K562 (cell line): Measurements from ENCODE around the gene BCL7B. TPM values are rescaled to one million over a fixed set of nuclear protein-coding genes. Genes with fewer than 3 reads are reported as not detected.
A peak's percentile ranks its signal among the peaks of the same experiment; 100 is the strongest.

ENCODE experiments used
- ASH1L ChIP-seq: fragments of 450-650 bp; IDR thresholded peaks from 2 replicates; pipeline ENCODE4 v1.6.1; 2018; ENCODE audit warnings: borderline replicate concordance, mild to moderate bottlenecking, low read depth; ENCODE audit not compliant: partially characterized antibody
- CGGBP1 ChIP-seq: fragments of 250-450 bp; sonication (Bioruptor Pico); IDR thresholded peaks from 2 replicates; pipeline ENCODE4 v1.9.0; 2021; ENCODE audit warnings: mild to moderate bottlenecking
- ETS2 ChIP-seq: IDR thresholded peaks from 2 replicates; pipeline ENCODE4 v1.6.1; 2016; ENCODE audit warnings: borderline replicate concordance, missing genetic modification characterization, mild to moderate bottlenecking, moderate library complexity, missing compliant biosample characterization; ENCODE audit not compliant: poor library complexity, severe bottlenecking
- FOXK1 ChIP-seq: sonication (generic); formaldehyde crosslinking; IDR thresholded peaks from 2 replicates; pipeline ENCODE4 v1.8.0; 2022; ENCODE audit warnings: missing genetic modification reagents, mild to moderate bottlenecking, borderline replicate concordance
- HNRNPK ChIP-seq: fragments of 200-400 bp; formaldehyde crosslinking; IDR thresholded peaks from one replicate; pipeline ENCODE4 v1.6.1; 2018; ENCODE audit warnings: mild to moderate bottlenecking, low read depth, low read length; ENCODE audit not compliant: poor library complexity, severe bottlenecking
- ILK ChIP-seq: fragments of 450-650 bp; IDR thresholded peaks from 2 replicates; pipeline ENCODE4 v1.6.1; 2016; ENCODE audit warnings: missing genetic modification characterization, low read depth, mild to moderate bottlenecking, missing compliant biosample characterization, moderate library complexity, borderline replicate concordance
- KDM2B ChIP-seq: fragments of 250-450 bp; sonication (Bioruptor Pico); IDR thresholded peaks from 2 replicates; pipeline ENCODE4 v1.8.0; 2021; ENCODE audit warnings: mild to moderate bottlenecking, moderate library complexity
- KHSRP ChIP-seq: fragments of 450-650 bp; IDR thresholded peaks from 2 replicates; pipeline ENCODE4 v1.6.1; 2017
- RFX7 ChIP-seq: fragments of 250-450 bp; sonication (Bioruptor Pico); IDR thresholded peaks from 2 replicates; pipeline ENCODE4 v1.5.1; 2021; ENCODE audit warnings: mild to moderate bottlenecking
- RNF219 ChIP-seq: fragments of 250-450 bp; sonication (Bioruptor Pico); IDR thresholded peaks from 2 replicates; pipeline ENCODE4 v1.5.0; 2022; ENCODE audit warnings: mild to moderate bottlenecking
- TRIM28 ChIP-seq: fragments of 450-650 bp; IDR thresholded peaks from 2 replicates; pipeline ENCODE4 v1.6.1; 2017
- ZBTB43 ChIP-seq: sonication (generic); formaldehyde crosslinking; IDR thresholded peaks from 2 replicates; pipeline ENCODE4 v1.8.0; 2023; ENCODE audit warnings: mild to moderate bottlenecking, missing genetic modification reagents
- ZKSCAN1 ChIP-seq: fragments of 150-350 bp; IDR thresholded peaks from 2 replicates; pipeline ENCODE4 v1.6.1; 2016; ENCODE audit warnings: low read depth, low read length
- ZNF121 ChIP-seq: sonication (generic); formaldehyde crosslinking; conservative IDR thresholded peaks from 2 replicates; pipeline ENCODE4 v1.8.0; 2022; ENCODE audit warnings: missing genetic modification reagents
- ZNF133 ChIP-seq: fragments of 250-450 bp; sonication (Bioruptor Pico); IDR thresholded peaks from 2 replicates; pipeline ENCODE4 v1.4.0; 2020; ENCODE audit warnings: mild to moderate bottlenecking
- ZNF449 ChIP-seq: fragments of 250-450 bp; sonication (Bioruptor Pico); IDR thresholded peaks from 2 replicates; pipeline ENCODE4 v1.8.0; 2022; ENCODE audit warnings: moderate library complexity, mild to moderate bottlenecking, inconsistent platforms
- ZNF583 ChIP-seq: fragments of 250-450 bp; sonication (Bioruptor Pico); IDR thresholded peaks from 2 replicates; pipeline ENCODE4 v1.4.0; 2020
- ZNF830 ChIP-seq: fragments of 250-450 bp; sonication (Bioruptor Pico); IDR thresholded peaks from 2 replicates; pipeline ENCODE4 v1.5.0; 2021; ENCODE audit warnings: mild to moderate bottlenecking
- polyA plus RNA-seq, 8 experiments: library from polyadenylated mRNA; depleted of rRNA in 4 of 8; stranded (reverse) in 5 of 8; unstranded in 3 of 8; fragments of >200 nt; fragmentation: Nextera tagmentation in 2 of 8; fragmentation: Illumina TruSeq in 1 of 8; extraction: Ambion mirVana in 2 of 8; extraction: Trizol in 1 of 8; gene quantifications; 2 replicates each; pipeline versions ENCODE4 v1.2.1 to v1.2.3, GENCODE V29; 2011 to 2014; ENCODE audit warnings: inconsistent platforms in 1 of 8, missing spikeins in 1 of 8
- total RNA-seq, 7 experiments: library from RNA; depleted of rRNA in 6 of 7; stranded (reverse); fragments of >200 nt in 6 of 7; fragmentation: Illumina TruSeq in 2 of 7; extraction: Trizol in 2 of 7; gene quantifications; 2 replicates each; pipeline versions ENCODE4 v1.2.1 to v1.2.3, GENCODE V29; 2011 to 2021; ENCODE audit warnings: low replicate concordance in 1 of 7
- TF ChIP-seq, protein P1 (sequence below): fragments of 450-650 bp; formaldehyde crosslinking; IDR thresholded peaks from 2 replicates; pipeline ENCODE4 v1.4.0; 2020; ENCODE audit warnings: mild to moderate bottlenecking, moderate library complexity
- TF ChIP-seq, protein P2 (sequence below): fragments of 250-450 bp; sonication (Bioruptor Pico); IDR thresholded peaks from 2 replicates; pipeline ENCODE4 v1.5.0; 2020; ENCODE audit warnings: mild to moderate bottlenecking, borderline replicate concordance

BCL7B gene
- total and polyA plus RNA-seq, 9 of the 15 experiments (the other 6 are each of a cell fraction or from before 2014, with no cell fraction given) = 10.0 to 73.2 (median 32.9) TPM

- TF ChIP-seq, protein P1, sequence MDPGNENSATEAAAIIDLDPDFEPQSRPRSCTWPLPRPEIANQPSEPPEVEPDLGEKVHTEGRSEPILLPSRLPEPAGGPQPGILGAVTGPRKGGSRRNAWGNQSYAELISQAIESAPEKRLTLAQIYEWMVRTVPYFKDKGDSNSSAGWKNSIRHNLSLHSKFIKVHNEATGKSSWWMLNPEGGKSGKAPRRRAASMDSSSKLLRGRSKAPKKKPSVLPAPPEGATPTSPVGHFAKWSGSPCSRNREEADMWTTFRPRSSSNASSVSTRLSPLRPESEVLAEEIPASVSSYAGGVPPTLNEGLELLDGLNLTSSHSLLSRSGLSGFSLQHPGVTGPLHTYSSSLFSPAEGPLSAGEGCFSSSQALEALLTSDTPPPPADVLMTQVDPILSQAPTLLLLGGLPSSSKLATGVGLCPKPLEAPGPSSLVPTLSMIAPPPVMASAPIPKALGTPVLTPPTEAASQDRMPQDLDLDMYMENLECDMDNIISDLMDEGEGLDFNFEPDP (CRISPR knock-in tag) = no peak
- TF ChIP-seq ZKSCAN1 (0 out of 2 replicates have a peak, but pooled peaks have one; percentile 13), ZNF133 (CRISPR knock-in tag) (no peak), RFX7 (no peak), ZNF449 (CRISPR knock-in tag) (no peak), TRIM28 (no peak), KHSRP (no peak), KDM2B (CRISPR knock-in tag) (no peak), ZNF583 (no peak; the same call in 1 of the 2 replicates), HNRNPK (no peak), CGGBP1 (CRISPR knock-in tag) (no peak), ZNF121 (CRISPR knock-in tag) (no peak), RNF219 (CRISPR knock-in tag) (no peak), ZNF830 (no peak), ETS2 (no peak), ILK (tag) (no peak), ZBTB43 (CRISPR knock-in tag) (no peak), FOXK1 (CRISPR knock-in tag) (no peak), ASH1L (no peak)
- TF ChIP-seq, protein P2, sequence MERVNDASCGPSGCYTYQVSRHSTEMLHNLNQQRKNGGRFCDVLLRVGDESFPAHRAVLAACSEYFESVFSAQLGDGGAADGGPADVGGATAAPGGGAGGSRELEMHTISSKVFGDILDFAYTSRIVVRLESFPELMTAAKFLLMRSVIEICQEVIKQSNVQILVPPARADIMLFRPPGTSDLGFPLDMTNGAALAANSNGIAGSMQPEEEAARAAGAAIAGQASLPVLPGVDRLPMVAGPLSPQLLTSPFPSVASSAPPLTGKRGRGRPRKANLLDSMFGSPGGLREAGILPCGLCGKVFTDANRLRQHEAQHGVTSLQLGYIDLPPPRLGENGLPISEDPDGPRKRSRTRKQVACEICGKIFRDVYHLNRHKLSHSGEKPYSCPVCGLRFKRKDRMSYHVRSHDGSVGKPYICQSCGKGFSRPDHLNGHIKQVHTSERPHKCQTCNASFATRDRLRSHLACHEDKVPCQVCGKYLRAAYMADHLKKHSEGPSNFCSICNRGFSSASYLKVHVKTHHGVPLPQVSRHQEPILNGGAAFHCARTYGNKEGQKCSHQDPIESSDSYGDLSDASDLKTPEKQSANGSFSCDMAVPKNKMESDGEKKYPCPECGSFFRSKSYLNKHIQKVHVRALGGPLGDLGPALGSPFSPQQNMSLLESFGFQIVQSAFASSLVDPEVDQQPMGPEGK (CRISPR knock-in tag) = no peak
Observed at GRCh38 chr7:73572767-73573186, 15.3 kb upstream of the BCL7B start (continued).
